ENCODE measurements around the gene IQCH.
"Not testable (repeated sequence)": the region's sequence is repeated elsewhere in the genome, so short reads cannot be mapped to it uniquely, and the experiment has no call there.

Gene IQCH

DNA sequence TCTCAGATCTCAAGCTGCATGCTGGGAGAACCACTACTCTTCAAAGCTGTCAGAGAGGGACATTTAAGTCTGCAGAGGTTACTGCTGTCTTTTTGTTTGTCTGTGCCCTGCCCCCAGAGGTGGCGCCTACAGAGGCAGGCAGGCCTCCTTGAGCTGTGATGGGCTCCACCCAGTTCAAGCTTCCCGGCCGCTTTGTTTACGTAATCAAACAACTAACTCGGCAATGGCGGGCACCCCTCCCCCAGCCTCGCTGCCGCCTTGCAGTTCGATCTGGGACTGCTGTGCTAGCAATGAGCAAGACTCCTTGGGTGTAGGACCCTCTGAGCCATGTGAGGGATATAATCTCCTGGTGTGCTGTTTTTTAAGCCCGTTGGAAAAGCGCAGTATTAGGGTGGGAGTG lies 199.1 kb downstream of the IQCH start:
- not testable (repeated sequence) for DNase-seq (ENCODE audit: low spot score)

DNA sequence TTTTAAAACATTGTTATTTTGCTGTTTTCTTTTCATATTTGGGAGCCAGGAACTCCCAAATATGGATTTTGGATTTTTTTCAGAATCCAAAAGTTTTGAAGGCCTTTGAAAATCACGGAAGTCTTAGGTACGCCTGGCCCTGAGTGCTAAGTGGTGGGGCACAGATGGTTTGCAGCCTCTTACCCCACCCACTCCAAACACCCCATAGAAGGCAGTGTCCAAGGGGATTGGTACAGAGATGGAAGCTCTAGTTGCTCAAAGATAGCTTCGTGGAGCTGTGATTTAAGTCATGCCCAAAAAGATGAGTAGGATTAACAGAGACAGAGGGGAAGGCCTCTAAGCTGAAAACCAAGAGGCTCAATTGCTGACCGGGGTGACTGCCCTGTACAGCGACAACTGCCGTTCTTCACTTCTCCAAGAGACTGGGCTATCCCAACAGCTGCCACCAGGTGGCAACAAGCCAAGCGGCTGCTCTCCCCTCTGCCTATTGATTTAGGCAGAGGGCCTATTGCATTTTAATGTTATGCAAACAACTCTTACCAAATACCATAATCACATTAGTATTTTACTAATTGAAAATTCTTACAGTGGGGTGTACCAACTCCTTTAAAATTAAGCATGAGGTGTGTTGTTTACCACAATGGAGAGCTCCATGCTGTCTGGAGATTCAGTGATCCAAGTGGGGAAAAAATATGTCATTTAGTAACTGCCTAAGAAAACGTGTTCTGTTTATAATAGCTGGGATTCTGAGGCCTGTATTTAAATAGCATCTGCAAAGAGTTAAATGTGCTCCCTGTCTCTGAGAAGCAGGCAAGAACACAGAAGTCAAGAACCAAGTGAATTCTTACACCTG lies 202.3 kb downstream of the IQCH start:
- peak; percentile 77 for DNase-seq (ENCODE audit: low spot score)

DNA sequence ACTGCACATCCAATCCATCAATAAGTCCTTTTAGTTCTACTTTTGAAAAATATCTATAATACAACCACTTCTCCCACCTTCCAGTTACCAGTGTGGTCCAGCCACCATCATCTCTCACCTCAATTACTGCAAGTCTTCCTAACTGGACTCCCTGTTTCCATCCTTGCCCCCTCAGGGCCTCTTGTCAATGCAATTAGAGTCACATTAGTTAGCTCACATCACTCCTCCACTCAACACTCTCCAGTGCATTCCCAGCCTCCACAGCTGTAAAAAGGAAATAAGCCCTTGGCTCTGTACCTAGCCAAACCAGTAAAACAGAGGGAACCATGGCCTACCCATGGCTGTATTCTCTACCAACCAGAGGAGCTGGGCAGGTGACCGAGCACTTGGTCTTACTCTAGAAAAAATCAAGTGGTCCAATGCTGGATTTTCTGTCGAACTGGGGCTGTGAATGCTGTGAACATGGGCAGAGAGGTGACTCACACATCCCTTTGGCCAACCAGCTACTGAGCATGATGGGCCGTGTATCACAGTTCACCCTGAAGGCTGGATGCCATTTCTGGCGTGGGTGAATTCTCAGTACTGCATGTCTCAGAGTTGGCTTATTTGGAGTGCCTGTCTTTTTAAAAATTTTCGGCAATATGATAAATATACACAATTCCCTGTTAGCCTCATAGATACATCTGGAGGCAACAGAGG lies 203.9 kb downstream of the IQCH start:
- DNase-seq (ENCODE audit: low spot score) = no peak

GRCh38 chr15:67460521-67460920 lies 205.9 kb downstream of the IQCH start:
- DNase-seq (ENCODE audit: low spot score) = no peak

DNA sequence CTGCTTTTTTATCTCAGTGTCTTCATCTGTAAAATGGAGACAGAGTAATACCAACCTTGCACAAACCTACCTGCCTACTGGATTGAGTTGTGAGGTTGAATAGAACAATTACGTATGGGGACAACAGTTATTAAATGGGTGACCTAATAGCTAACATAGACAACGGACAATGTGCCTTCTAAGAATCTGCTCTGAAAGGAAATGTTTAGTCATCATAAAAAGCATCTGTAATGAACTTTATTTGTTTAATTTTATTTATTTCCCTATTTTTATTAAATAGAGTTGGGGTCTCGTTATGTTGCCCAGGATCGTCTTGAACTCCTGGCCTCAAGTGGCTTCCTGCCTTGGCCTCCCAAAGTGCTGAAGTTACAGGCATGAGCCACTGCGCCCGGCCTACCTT lies 207.1 kb downstream of the IQCH start:
- DNase-seq (ENCODE audit: low spot score) = no peak

- no peak for DNase-seq (ENCODE audit: low spot score)
Observed at GRCh38 chr15:67462875-67463274, 208.3 kb downstream of the IQCH start.

DNA sequence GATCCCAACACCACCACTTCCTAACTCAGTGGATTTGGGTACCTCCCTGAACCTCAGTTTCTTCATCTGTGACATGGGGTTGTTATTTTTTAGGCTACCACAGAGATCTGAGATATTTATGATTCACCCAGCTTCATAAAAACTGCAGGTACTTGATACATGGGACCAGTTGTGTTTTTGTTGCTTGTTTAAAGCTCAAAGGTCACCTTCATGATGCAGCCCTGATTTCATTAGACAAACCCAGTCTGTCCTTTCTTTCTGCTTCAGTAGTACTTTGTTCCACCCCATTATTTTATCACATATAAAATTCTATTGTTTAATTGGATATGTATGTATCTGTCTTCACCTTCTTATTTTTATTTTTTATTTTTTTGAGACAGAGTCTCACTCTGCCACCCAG lies 208.9 kb downstream of the IQCH start:
- no peak for DNase-seq (ENCODE audit: low spot score)

DNA sequence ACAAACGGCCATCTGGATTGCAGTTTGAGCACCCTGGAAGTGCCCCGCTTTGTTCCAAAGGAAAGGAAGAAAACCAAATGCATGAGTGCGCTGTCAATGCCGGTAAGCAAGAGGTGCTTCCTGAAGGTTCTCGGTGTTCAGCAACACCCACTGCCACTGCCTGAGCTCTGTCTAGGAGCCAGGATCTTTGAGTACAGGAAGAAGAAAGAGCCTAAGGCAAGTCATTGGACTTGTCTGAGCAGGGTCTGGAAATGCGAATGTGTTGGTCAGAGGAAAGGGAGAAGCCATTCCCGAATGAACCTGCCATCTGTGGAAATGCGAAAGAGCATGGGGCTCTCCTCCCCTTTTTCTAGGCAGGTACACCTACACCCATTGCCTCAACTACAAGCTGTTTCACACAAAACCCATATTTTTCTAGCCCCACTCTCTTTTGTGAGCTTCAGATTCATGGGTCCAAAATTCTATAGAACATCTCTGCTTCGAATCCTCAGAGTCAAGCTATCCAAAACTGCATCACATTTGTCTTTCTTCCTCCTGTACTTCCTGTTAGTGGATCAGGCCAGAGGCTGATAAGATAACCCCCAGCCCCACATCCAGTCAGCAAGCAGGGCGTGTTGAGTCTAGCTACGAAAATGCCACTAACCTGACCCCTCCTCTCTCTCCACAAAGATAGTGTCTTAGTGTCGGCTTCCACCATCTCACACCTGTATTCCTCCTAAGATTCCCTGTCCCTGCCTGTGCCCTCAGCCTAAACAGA lies 210.8 kb downstream of the IQCH start:
- DNase-seq (ENCODE audit: low spot score) = no peak

GRCh38 chr15:67468416-67468815 lies 213.8 kb downstream of the IQCH start:
- no peak for DNase-seq (ENCODE audit: low spot score)

- DNase-seq (ENCODE audit: low spot score) = no peak
Observed at GRCh38 chr15:67469680-67470079, 215.1 kb downstream of the IQCH start.

DNA sequence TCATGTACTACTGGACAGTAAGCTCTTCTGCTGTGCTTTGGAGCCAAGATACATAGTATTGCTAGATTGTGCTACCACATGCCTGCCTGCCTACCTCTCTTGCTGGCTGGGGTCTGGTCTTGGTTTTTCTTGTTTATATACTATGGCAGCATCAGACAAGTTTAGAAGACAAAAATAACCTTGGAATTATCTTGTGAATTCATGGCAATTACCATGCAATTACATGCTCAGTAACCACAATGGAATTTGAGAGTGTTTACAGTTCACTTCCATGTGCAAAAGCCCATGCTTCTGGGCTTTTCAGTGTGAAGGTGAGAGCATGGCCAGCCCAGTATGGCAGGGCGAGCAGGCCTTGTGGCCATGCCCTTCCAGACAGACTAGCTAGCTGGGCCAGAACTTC lies 218.4 kb downstream of the IQCH start:
- no peak for DNase-seq (ENCODE audit: low spot score)

GRCh38 chr15:67474405-67475110 lies 220.0 kb downstream of the IQCH start:
- DNase-seq (ENCODE audit: low spot score) = no peak

- DNase-seq (ENCODE audit: low spot score) = no peak
Observed at GRCh38 chr15:67479781-67480505, 225.4 kb downstream of the IQCH start.

DNA sequence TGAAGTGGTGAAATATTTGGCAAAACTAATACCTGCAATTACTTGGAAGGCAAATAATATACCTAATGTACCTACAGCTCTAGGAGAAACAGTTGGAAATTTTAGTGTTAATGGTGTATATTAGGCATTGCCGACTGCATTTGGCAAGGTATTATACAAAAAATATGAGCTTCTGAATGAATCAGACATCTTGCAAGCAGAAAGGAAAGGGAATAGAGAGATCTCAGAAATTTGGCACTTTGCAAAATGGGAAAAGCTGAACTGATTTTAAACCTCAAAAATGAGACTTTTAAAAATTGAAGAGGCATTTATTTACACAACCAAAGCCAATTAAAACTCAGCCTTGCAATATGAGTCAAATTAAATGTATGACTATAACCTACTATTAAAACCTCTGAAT lies 226.2 kb downstream of the IQCH start:
- DNase-seq (ENCODE audit: low spot score) = no peak

DNA sequence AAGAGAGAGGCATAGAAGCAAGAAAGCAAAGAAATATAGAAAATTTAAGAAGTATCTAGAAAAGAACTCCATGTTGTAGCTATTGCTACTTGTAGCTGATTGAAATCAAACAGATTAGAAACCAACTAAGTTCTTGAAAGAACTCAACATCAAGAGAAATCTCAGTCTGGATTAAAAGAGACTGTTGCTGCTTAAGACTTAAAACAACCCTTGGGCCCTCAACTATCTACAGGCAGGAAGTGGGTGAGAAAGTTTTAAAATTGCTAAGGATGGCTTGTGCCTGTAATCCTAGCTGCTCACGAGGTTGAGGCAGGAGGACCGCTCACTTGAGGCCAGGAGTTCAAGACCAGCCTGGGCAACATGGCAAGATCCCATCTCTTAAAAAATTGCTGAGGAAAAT lies 227.1 kb downstream of the IQCH start:
- no peak for DNase-seq (ENCODE audit: low spot score)

GRCh38 chr15:67495585-67495984 lies 241.0 kb downstream of the IQCH start:
- DNase-seq (ENCODE audit: low spot score) = no peak

DNA sequence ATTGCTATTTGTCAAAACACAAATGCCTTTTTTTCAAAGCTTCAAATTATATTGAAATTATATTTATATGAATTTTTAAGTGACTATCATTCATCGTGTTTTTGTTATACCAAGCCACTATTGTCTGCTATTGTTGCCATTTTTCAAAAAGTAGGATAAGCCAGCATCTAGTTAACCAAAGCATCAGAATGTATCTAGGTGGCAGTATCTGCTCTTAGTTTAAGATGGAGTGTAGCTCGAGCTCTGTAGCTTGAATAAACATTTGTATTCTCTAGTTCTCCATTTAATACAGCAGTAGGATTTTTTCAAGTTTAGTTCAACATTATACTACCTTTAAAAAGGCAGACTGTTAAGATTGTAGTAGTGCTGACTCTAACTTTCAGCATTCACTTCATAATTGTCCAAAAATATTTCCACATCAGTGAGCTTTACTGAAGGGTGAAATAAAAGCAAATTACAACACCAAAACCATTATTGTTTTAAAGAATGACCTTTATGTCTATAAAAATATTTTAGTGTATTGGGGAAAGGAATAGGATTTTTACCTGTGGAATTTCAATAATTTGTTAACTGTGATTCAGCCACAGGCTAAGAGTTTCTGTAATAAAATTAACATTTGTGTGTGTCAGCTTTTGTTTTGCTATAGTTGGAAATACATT lies 246.7 kb downstream of the IQCH start:
- peak; percentile 53 for DNase-seq (ENCODE audit: low spot score)

GRCh38 chr15:67501836-67502461 lies 247.4 kb downstream of the IQCH start:
- no peak for DNase-seq (ENCODE audit: low spot score)

GRCh38 chr15:67504056-67504455 lies 249.5 kb downstream of the IQCH start:
- no peak for DNase-seq (ENCODE audit: low spot score)

GRCh38 chr15:67504796-67505195 lies 250.2 kb downstream of the IQCH start:
- DNase-seq (ENCODE audit: low spot score) = no peak

Measured in RKO (cell line).